Loucy (cell line): Measurements from ENCODE around the gene PRKCZ.

Source experiments
- CTCF ChIP-seq: fragments of 200-600 bp; sonication (generic); conservative IDR thresholded peaks from 2 replicates; pipeline ENCODE4 v1.5.1; 2014; ENCODE audit warnings: mild to moderate bottlenecking, antibody characterized with exemption, low read length
- EZH2phosphoT487 ChIP-seq: fragments of 200-600 bp; IDR thresholded peaks from 2 replicates; pipeline ENCODE4 v1.6.1; 2018; ENCODE audit warnings: antibody characterized with exemption, mild to moderate bottlenecking, moderate library complexity, borderline replicate concordance

DNA sequence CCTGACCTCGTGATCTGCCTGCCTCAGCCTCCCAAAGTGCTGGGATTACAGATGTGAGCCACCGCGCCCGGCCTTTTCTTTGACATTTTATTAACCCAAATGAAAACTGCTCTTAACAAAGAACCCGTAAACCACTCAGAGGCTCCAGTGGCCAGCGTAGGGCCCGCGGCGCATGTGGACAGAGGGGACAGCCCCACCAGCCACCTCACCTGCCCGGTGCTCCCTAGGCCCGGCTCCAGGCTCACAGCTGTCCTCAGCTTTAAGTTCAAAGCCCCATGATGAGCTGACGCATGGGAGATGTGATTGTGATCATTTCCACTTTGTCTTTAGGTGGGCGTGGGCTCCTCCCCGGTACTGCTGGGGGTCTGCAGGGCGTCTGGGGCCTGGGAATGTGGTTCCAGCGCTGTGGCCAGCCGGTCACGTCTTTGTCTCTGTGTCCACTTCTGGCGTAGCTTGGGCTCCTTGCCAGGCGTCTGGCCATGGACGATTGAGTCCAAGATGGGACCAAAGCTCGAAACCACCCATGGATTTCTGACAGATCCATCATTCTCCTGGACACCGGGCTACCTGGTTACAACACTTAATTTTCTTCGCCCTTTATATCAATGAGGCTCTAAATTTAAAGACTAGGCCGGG lies 6.9 kb downstream of the PRKCZ start:
- TF ChIP-seq CTCF (no peak), EZH2phosphoT487 (no peak)
